Spleen (tissue), 11 donors: ENCODE data around the gene NAMPT. TPM values are rescaled to one million over a fixed set of nuclear protein-coding genes. Genes with fewer than 3 reads are reported as not detected.

Source experiments
- DNase-seq: peaks from one replicate; pipeline ENCODE4 v3.0.0-alpha.2; 2020
- H3K27ac ChIP-seq, 8 donors: fragments of 200-600 bp; sonication (generic) in 7 of 8; 1 replicate in 4 of 8; 2 replicates in 4 of 8; pipeline versions ENCODE4 v1.5.0 to v1.8.0; 2016 to 2021; ENCODE audit warnings: inconsistent platforms in 4 of 8, mild to moderate bottlenecking in 4 of 8, moderate library complexity in 1 of 8
- H3K27me3 ChIP-seq, 7 donors: fragments of 200-600 bp; sonication (generic) in 6 of 7; replicated peaks in 1 of 7; 1 replicate in 4 of 7; 2 replicates in 3 of 7; pipeline versions ENCODE4 v1.5.0 to v1.8.0; 2016 to 2021; ENCODE audit warnings: inconsistent platforms in 3 of 7, mild to moderate bottlenecking in 1 of 7
- H3K36me3 ChIP-seq, 6 donors: fragments of 200-600 bp; sonication (generic) in 5 of 6; 1 replicate in 4 of 6; 2 replicates in 2 of 6; pipeline versions ENCODE4 v1.5.0 to v1.8.0; 2016 to 2021; ENCODE audit warnings: inconsistent platforms in 2 of 6
- H3K4me1 ChIP-seq, 6 donors: fragments of 200-600 bp; sonication (generic) in 5 of 6; 1 replicate in 3 of 6; 2 replicates in 3 of 6; pipeline versions ENCODE4 v1.5.0 to v1.8.0; 2016 to 2021; ENCODE audit warnings: inconsistent platforms in 3 of 6
- H3K4me3 ChIP-seq, 8 donors: fragments of 200-600 bp; sonication (generic) in 7 of 8; 1 replicate in 4 of 8; 2 replicates in 4 of 8; pipeline versions ENCODE4 v1.5.0 to v1.8.0; 2016 to 2021; ENCODE audit warnings: inconsistent platforms in 4 of 8, mild to moderate bottlenecking in 4 of 8, moderate library complexity in 2 of 8
- H3K9me3 ChIP-seq, 8 donors: fragments of 200-600 bp; sonication (generic) in 7 of 8; 1 replicate in 4 of 8; 2 replicates in 4 of 8; pipeline versions ENCODE4 v1.5.0 to v1.8.0; 2016 to 2021; ENCODE audit warnings: inconsistent platforms in 4 of 8
- CTCF ChIP-seq, 11 experiments: fragments of 200-600 bp in 7 of 11; fragments of 450-650 bp in 4 of 11; sonication (generic) in 4 of 11; IDR thresholded peaks in 8 of 11; conservative IDR thresholded peaks in 3 of 11; 1 replicate in 7 of 11; 2 replicates in 4 of 11; pipeline versions ENCODE4 v1.4.0 to v1.8.0; 2016 to 2021; ENCODE audit warnings: antibody characterized with exemption in 11 of 11, inconsistent platforms in 4 of 11, mild to moderate bottlenecking in 1 of 11
- POLR2A ChIP-seq, 3 donors: fragments of 450-650 bp; IDR thresholded peaks; one replicate each; pipeline ENCODE4 v1.5.1; 2017; ENCODE audit warnings: antibody characterized with exemption in 3 of 3, mild to moderate bottlenecking in 1 of 3
- POLR2AphosphoS5 ChIP-seq, 3 donors: sonication (generic); formaldehyde crosslinking; IDR thresholded peaks; one replicate each; pipeline ENCODE4 v1.5.1; 2017; ENCODE audit warnings: antibody characterized with exemption in 3 of 3
- WGBS, 5 donors: extraction: QIAGEN DNeasy Blood & Tissue Kit in 3 of 5; methylation state at CpG; one replicate each; pipeline versions ENCODE4 v1.1.5 to v1.1.7; 2013 to 2018; 5-methylcytosine and 5-hydroxymethylcytosine counted together
- intact Hi-C: fragments of 100-400 bp; cut with DNase I; formaldehyde crosslinking; loops from one replicate; pipeline ENCODE4 v1.15.0; 2023; ENCODE audit warnings: low total_unique reads
- polyA plus RNA-seq, 3 donors: library from polyadenylated mRNA; stranded (reverse); fragments of 200-250 nt; gene quantifications; one replicate each; pipeline ENCODE4 v1.2.1, GENCODE V29; 2013
- small RNA-seq, 4 donors: library from RNA; depleted of rRNA; stranded (forward); fragments of <200 nt; gene quantifications; one replicate each; pipeline ENCODE3, GENCODE V24; 2016
- total RNA-seq, 7 donors: library from RNA; depleted of rRNA in 3 of 7; stranded (reverse); fragments of >200 nt in 3 of 7; fragmentation: NEBNext Ultra II Directional in 4 of 7; extraction: Animal tissue kit (Norgen Biotek cat#: 25700) in 4 of 7; gene quantifications; one replicate each; pipeline versions ENCODE4 v1.1.0 to v1.2.1, GENCODE V29; 2016 to 2021
- donor health status: healthy with polysubstance abuse.
- donor health status: DM: no; HTN: no; CAD: no; lungs with moderate emphysema.
- donor health status: DM: no; HTN: no; CAD: no.
- donor health status: Bipolar disorder and iron deficiency.
- donor health status: healthy.
- donor health status: DM: no; HTN: no; CAD: no.
- donor health status: DM: yes; HTN: yes; CAD: no.

Gene NAMPT
- total and polyA plus RNA-seq, 10 donors: 24.7 to 1,259 (median 314) TPM

DNA sequence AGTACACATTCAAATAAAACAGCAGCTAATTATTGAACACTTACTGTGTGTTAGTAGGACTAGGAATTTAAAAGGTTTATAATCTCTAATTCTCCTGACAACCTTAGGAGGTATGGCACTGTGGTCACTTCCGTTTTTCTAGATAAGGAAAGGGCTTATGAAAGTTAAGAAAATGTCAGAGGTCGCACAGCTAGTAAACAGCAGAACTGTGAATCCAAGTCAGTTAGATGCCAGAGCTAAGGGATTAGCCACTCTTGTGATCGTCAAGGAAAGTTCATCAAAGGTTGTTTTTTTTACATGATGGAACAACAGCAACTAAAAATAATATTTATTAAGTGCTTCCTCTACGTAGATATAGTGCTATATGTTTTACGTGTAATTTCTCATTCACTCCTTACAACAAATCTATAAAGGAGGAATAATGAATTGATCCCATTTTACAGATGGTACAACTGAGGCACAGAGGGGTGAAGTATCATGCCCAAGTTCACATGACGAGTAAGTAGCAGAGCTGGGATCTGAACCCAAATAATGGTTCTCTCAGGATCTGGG, 84.9 kb downstream of the NAMPT start:
- intact Hi-C loops: no loop called here
- peaks cover 0 to 5% (median 0%) of the 10 kb centered on the region in 6 donors for H3K4me1 ChIP-seq
- H3K27ac ChIP-seq: peak overlapping the region in 3 of 8 donors; percentile 4 to 53 (median 39)
- WGBS, 5 donors: 76 to 88% (median 78%) methylated on average over 6 of the region's 6 CpGs
- no peaks in the 10 kb centered on the region for H3K9me3 ChIP-seq
- no peak for DNase-seq
- no peak overlapping the region for H3K4me3 ChIP-seq
- H3K27me3 ChIP-seq: no peaks in the 10 kb centered on the region
- no peak for TF ChIP-seq POLR2A (IDR thresholded peaks at IDR 0.05)
- no peaks in the 10 kb centered on the region for H3K36me3 ChIP-seq

DNA sequence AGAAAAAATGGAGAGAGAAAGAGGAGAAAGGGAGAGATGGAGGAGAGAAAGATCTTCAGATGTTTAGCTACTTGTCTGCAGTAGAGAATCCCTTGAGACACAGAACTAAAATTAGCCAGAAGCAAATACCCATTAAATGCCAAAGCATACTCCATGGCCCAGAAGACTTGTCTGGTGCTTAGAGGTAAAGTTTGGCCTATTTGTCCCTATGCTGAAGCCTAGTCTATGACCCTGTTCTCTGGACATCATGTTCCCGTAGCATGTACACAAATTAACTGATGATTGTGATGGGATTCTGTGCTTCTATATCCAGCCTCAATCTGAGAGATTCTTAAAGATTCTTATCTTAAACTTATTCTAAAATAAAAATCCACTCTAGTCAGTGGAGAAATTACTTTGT, 85.8 kb downstream of the NAMPT start:
- no peak for TF ChIP-seq CTCF (IDR thresholded peaks at IDR 0.05 in 8 of 11, conservative IDR thresholded peaks at IDR 0.05 in 3 of 11)
- TF ChIP-seq POLR2A (IDR thresholded peaks at IDR 0.05): no peak
- TF ChIP-seq POLR2AphosphoS5 (IDR thresholded peaks at IDR 0.05): no peak
- no peaks in the 10 kb centered on the region for H3K9me3 ChIP-seq
- H3K27ac ChIP-seq: peak overlapping the region in 2 of 8 donors; percentile 39 to 53
- H3K4me3 ChIP-seq: no peak overlapping the region
- WGBS, 5 donors: 84 to 97% (median 94%) methylated on average over 1 of the region's 1 CpG
- H3K36me3 ChIP-seq: no peaks in the 10 kb centered on the region
- DNase-seq: no peak
- no peaks in the 10 kb centered on the region for H3K27me3 ChIP-seq
- intact Hi-C loops: no loop called here
- H3K4me1 ChIP-seq: peaks cover 0 to 5% (median 0%) of the 10 kb centered on the region in 6 donors

Small RNAs within 50 kb of the gene (small RNA-seq; reads per million reads assigned to genes)
- gene RNU6-392P: 0 reads per million in 4 donors

Other genes with a start within 250 kb of the NAMPT start
- gene SYPL1, start 172.7 kb downstream of the NAMPT start, total RNA-seq: 100 to 1,000 TPM in 2 of 7 donors, 10 to 100 TPM in 5; 72.8 to 113 (median 95.3) TPM
- gene SYPL1, start 172.7 kb downstream of the NAMPT start, polyA plus RNA-seq: 10 to 100 TPM; 49.9 to 79.0 (median 67.3) TPM